A549 (cell line): ENCODE measurements around the gene PGC.

Source experiments
- CEBPB ChIP-seq, 2 experiments: fragments of >200 bp in 1 of 2; sonication (Bioruptor Twin) in 1 of 2; formaldehyde crosslinking in 1 of 2; IDR thresholded peaks; 2 replicates each; pipeline ENCODE4 v1.6.1; 2012 to 2016
- CTCF ChIP-seq: fragments of >200 bp; sonication (Bioruptor Twin); formaldehyde crosslinking; IDR thresholded peaks from 3 replicates; pipeline ENCODE4 v1.5.1; 2016
- EHF ChIP-seq: fragments of 250-450 bp; sonication (Bioruptor Pico); IDR thresholded peaks from 2 replicates; pipeline ENCODE4 v1.5.0; 2020; ENCODE audit warnings: mild to moderate bottlenecking
- EP300 ChIP-seq, 2 experiments: fragments of >200 bp; sonication (Bioruptor Twin); formaldehyde crosslinking; IDR thresholded peaks; 2 replicates in 1 of 2; 3 replicates in 1 of 2; pipeline ENCODE4 v1.6.1; 2016 to 2017
- HMGXB4 ChIP-seq: fragments of 250-450 bp; sonication (Bioruptor Pico); IDR thresholded peaks from 2 replicates; pipeline ENCODE4 v1.5.0; 2021; ENCODE audit warnings: mild to moderate bottlenecking, moderate library complexity, borderline replicate concordance
- MAX ChIP-seq: IDR thresholded peaks from 2 replicates; pipeline ENCODE4 v1.6.1; 2012
- POLR2A ChIP-seq: IDR thresholded peaks from 2 replicates; pipeline ENCODE4 v1.6.1; 2012; ENCODE audit warnings: mild to moderate bottlenecking, low read length
- RAD21 ChIP-seq, 2 experiments: fragments of >200 bp in 1 of 2; sonication (Bioruptor Twin) in 1 of 2; formaldehyde crosslinking in 1 of 2; IDR thresholded peaks in 1 of 2; conservative IDR thresholded peaks in 1 of 2; 2 replicates in 1 of 2; 3 replicates in 1 of 2; pipeline ENCODE4 v1.6.1; 2012 to 2018; ENCODE audit warnings: inconsistent platforms in 1 of 2
- ZFP36 ChIP-seq: fragments of 450-650 bp; IDR thresholded peaks from 2 replicates; pipeline ENCODE4 v1.6.1; 2014; ENCODE audit warnings: borderline replicate concordance; ENCODE audit not compliant: partially characterized antibody

GRCh38 chr6:41724228-41724580 lies 23.0 kb downstream of the PGC start:
- no peak for TF ChIP-seq ZFP36
- TF ChIP-seq EP300 (IDR thresholded peaks at IDR 0.05): no peak
- no peak for TF ChIP-seq CTCF
- no peak for TF ChIP-seq RAD21 (conservative IDR thresholded peaks at IDR 0.05 in 1 of 2, IDR thresholded peaks at IDR 0.05 in 1 of 2)
- TF ChIP-seq EHF (CRISPR knock-in tag): no peak
- no peak for TF ChIP-seq POLR2A
- no peak for TF ChIP-seq MAX
- TF ChIP-seq CEBPB (IDR thresholded peaks at IDR 0.05): no peak
- TF ChIP-seq HMGXB4 (CRISPR knock-in tag): no peak
